Smooth muscle cell (in vitro differentiated cells): ENCODE results near the gene CPE. TPM values are rescaled to one million over a fixed set of nuclear protein-coding genes. Genes with fewer than 3 reads are reported as not detected.

Experiments used
- DNase-seq: peaks from one replicate; lab custom pipeline; 2025; ENCODE audit not compliant: unreplicated experiment; lab: John Stamatoyannopoulos, UW
- H2AFZ ChIP-seq: fragments of 200-600 bp; sonication (generic); 2 replicates; pipeline ENCODE4 v1.6.0; 2016; ENCODE audit warnings: antibody characterized with exemption, low read depth, mild to moderate bottlenecking
- H3F3A ChIP-seq: fragments of 200-600 bp; sonication (generic); 2 replicates; pipeline ENCODE4 v1.6.0; 2017; ENCODE audit warnings: antibody characterized with exemption, low read depth
- H3K27ac ChIP-seq: fragments of 200-600 bp; sonication (generic); 2 replicates; pipeline ENCODE4 v1.5.1; 2016; ENCODE audit warnings: low read depth, mild to moderate bottlenecking
- H3K27me3 ChIP-seq: fragments of 200-600 bp; sonication (generic); 2 replicates; pipeline ENCODE4 v1.6.1; 2016; ENCODE audit warnings: low read depth, mild to moderate bottlenecking
- H3K36me3 ChIP-seq: fragments of 200-600 bp; sonication (generic); 2 replicates; pipeline ENCODE4 v1.5.1; 2016; ENCODE audit warnings: low read depth
- H3K4me1 ChIP-seq: fragments of 200-600 bp; sonication (generic); 2 replicates; pipeline ENCODE4 v1.5.1; 2016; ENCODE audit warnings: low read depth
- H3K4me2 ChIP-seq: fragments of 200-600 bp; sonication (generic); 2 replicates; pipeline ENCODE4 v1.6.0; 2016; ENCODE audit warnings: mild to moderate bottlenecking
- H3K4me3 ChIP-seq: fragments of 200-600 bp; sonication (generic); 2 replicates; pipeline ENCODE4 v1.5.1; 2016; ENCODE audit warnings: mild to moderate bottlenecking
- H3K79me2 ChIP-seq: fragments of 200-600 bp; sonication (generic); 2 replicates; pipeline ENCODE4 v1.6.0; 2016; ENCODE audit warnings: low read depth, mild to moderate bottlenecking
- H3K9ac ChIP-seq: fragments of 200-600 bp; sonication (generic); 2 replicates; pipeline ENCODE4 v1.6.0; 2016; ENCODE audit warnings: low read depth
- H3K9me3 ChIP-seq: fragments of 200-600 bp; sonication (generic); replicated peaks from 2 replicates; pipeline ENCODE4 v1.5.1; 2016; ENCODE audit warnings: low read depth
- H4K20me1 ChIP-seq: fragments of 200-600 bp; sonication (generic); 2 replicates; pipeline ENCODE4 v1.6.0; 2016; ENCODE audit warnings: low read depth
- CTCF ChIP-seq: fragments of 200-600 bp; sonication (generic); IDR thresholded peaks from 2 replicates; pipeline ENCODE4 v1.5.1; 2017; ENCODE audit warnings: borderline replicate concordance, mild to moderate bottlenecking, antibody characterized with exemption; ENCODE audit not compliant: insufficient read depth, poor library complexity, severe bottlenecking
- WGBS: methylation state at CpG from one replicate; pipeline ENCODE4 v1.1.7; 2016; ENCODE audit warnings: low lambda C conversion rate; 5-methylcytosine and 5-hydroxymethylcytosine counted together
- polyA plus RNA-seq: library from polyadenylated mRNA; unstranded; fragments of >200 nt; fragmentation: Nextera tagmentation; extraction: Ambion mirVana; gene quantifications from 2 replicates; pipeline ENCODE4 v1.2.1, GENCODE V29; 2016
- total RNA-seq: library from RNA; depleted of rRNA; stranded (reverse); fragments of >200 nt; gene quantifications from 2 replicates; pipeline ENCODE4 v1.2.3, GENCODE V29; 2014

Gene CPE
- total and polyA plus RNA-seq, 2 experiments from 2014 or later, result 45.9 to 47.6 TPM

DNA sequence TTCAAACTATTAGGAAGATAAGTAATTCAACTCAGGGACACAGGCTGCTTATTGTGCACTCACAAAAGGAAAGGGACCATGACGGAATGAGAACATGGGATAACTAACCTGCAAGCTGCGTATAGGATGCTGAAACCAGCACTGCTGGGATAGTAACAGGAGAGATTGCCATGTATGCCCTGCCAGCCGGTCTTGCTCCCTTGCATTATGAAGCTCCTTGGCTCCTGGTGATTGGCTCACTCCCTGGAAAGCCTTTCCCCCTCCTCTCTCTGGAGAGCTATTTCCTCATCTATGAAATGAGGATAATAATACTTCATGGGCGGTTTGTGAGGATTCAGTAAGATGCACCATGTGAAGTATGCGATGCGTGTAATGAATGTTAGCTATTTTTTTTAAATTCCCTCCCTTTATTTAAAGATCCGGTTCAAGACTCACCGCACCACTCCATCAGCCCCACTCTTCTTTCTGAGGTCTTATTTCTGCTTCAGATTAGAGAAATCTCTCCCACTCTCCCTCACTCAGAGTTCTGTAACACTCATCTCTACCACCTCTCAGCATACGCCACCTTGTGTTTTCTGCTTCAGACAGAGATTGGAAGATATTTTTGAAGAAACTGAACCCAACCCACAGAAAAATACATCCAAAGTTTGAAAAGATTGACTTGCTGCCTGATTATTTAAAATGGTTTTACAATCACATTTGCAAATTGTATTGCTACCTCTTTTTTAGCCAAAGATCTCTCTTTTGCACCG lies 33.0 kb upstream of the CPE start:
- DNase-seq, result no peak
- Histone ChIP-seq H3K79me2 (no peaks in the 10 kb centered on the region), H3K9me3 (no peaks in the 10 kb centered on the region), H3F3A (peaks cover 4% of the 10 kb centered on the region), H3K9ac (no peak overlapping the region), H4K20me1 (peaks cover 18% of the 10 kb centered on the region), H3K4me1 (no peaks in the 10 kb centered on the region), H3K4me3 (no peak overlapping the region), H3K4me2 (no peak overlapping the region), H3K36me3 (peaks cover 4% of the 10 kb centered on the region), H3K27ac (no peak overlapping the region), H2AFZ (no peak overlapping the region), H3K27me3 (no peaks in the 10 kb centered on the region)
- TF ChIP-seq CTCF, result no peak
- whole genome bisulfite sequencing, result 83% methylated on average over 10 of the region's 10 CpGs

GRCh38 chr4:165347647-165348569 lies 30.9 kb upstream of the CPE start:
- Histone ChIP-seq H3K27me3 (no peaks in the 10 kb centered on the region), H3K4me2 (no peak overlapping the region), H3K4me1 (no peaks in the 10 kb centered on the region), H3K4me3 (no peak overlapping the region), H3K9me3 (no peaks in the 10 kb centered on the region), H3K27ac (no peak overlapping the region), H3K36me3 (no peaks in the 10 kb centered on the region), H4K20me1 (no peaks in the 10 kb centered on the region), H3F3A (no peaks in the 10 kb centered on the region), H3K9ac (no peak overlapping the region), H3K79me2 (no peaks in the 10 kb centered on the region), H2AFZ (no peak overlapping the region)
- WGBS, result 71% methylated on average over 3 of the region's 3 CpGs
- no peak for TF ChIP-seq CTCF
- DNase-seq, result no peak

DNA sequence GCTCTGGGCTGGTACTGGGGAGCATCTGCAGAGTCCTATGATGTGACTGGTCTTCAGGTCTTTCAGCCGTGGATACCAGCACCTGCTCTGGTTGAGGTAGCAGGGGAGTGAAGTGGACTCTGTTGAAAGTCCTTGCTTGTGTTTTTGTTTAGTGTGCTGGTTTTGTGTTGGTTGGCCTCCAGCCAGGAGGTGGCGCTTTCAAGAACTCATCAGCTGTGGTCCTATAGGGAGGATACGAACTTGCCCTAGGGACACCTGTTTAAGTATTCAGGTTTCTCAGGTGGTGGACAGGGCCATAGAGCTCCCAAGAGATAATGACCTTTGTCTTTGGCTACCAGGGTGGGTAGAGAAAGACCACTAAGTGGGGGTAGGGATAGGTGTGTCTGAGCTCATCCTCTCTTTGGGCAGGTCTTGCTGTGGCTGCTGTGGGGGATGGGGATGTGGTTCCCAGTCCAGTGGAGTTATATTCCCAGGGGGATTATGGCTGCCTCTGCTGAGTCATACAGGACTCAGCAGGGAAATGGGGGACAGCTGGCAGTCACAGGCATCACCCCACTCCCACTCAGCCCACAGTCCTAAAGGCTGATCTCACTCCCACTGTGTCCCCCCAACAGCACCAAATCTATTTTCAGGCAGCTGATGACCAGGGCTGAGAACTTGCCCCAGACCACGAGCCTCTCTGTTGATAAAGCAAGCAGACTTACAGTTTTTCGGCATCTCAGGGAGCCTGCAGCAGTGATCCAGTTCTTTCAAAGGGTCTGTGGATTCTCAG lies 27.3 kb upstream of the CPE start:
- Histone ChIP-seq H3K4me3 (no peak overlapping the region), H2AFZ (no peak overlapping the region), H4K20me1 (no peaks in the 10 kb centered on the region), H3K27ac (no peak overlapping the region), H3K4me1 (peaks cover under 1% of the 10 kb centered on the region), H3K79me2 (no peaks in the 10 kb centered on the region), H3K4me2 (no peak overlapping the region), H3K9me3 (no peaks in the 10 kb centered on the region), H3K9ac (no peak overlapping the region), H3K27me3 (no peaks in the 10 kb centered on the region), H3K36me3 (no peaks in the 10 kb centered on the region), H3F3A (no peaks in the 10 kb centered on the region)
- no peak for DNase-seq
- no peak for TF ChIP-seq CTCF
- 72% methylated on average over 5 of the region's 5 CpGs for WGBS
